Measurements from ENCODE around the gene MBNL2. TPM values are rescaled to one million over a fixed set of nuclear protein-coding genes. Genes with fewer than 3 reads are reported as not detected.

Gene MBNL2
- total RNA-seq, 2 donors from 2014 or later: 59.6 to 67.7 TPM

DNA sequence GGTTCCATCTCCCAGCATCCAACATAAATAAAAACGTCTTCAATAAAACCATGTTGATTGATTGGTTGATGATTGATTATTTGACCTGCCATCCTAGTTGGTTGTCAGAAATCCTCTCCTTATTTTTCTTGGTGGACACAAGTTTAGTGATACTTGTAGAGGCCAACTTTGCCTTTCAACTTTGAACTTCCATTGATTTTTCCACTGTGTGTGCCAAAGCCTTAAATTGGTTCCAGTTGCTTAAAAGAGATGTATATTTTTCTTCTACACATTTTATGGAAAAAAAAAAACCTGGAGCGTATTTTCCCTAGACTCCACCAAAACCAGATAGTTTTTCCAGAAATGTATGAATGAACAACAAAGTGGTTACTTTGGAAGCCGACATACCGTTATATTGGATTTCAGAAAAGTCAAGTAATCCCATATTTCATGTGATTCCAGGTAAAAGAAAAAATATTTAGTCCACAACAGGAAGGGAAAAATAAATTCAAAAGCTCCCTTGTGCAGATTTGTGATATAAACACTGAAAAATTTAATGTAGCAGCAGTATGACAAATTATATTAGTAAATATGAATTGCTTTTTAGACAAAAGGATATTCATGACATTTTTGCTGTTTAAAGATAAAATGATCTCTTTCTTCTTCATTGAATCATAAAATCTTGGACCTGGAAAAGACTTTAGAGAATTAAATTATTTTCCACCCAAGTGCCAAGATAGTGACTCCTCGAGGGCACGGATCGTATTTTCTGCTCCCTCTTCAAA lies 85.2 kb downstream of the MBNL2 start:
- TF ChIP-seq, protein P1, sequence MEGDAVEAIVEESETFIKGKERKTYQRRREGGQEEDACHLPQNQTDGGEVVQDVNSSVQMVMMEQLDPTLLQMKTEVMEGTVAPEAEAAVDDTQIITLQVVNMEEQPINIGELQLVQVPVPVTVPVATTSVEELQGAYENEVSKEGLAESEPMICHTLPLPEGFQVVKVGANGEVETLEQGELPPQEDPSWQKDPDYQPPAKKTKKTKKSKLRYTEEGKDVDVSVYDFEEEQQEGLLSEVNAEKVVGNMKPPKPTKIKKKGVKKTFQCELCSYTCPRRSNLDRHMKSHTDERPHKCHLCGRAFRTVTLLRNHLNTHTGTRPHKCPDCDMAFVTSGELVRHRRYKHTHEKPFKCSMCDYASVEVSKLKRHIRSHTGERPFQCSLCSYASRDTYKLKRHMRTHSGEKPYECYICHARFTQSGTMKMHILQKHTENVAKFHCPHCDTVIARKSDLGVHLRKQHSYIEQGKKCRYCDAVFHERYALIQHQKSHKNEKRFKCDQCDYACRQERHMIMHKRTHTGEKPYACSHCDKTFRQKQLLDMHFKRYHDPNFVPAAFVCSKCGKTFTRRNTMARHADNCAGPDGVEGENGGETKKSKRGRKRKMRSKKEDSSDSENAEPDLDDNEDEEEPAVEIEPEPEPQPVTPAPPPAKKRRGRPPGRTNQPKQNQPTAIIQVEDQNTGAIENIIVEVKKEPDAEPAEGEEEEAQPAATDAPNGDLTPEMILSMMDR (IDR thresholded peaks at IDR 0.05): no peak
- Histone ChIP-seq H3K27me3 (replicated peaks; ENCODE audit: insufficient read depth) (no peaks in the 10 kb centered on the region), H3K27ac (no peak overlapping the region), H3K9me3 (no peaks in the 10 kb centered on the region), H3K36me3 (no peaks in the 10 kb centered on the region), H3K4me3 (no peak overlapping the region), H3K4me1 (ENCODE audit: control insufficient read depth in 1 of 2, low read depth in 2 of 2) (peaks cover 16 to 31% of the 10 kb centered on the region in 2 donors)
- ATAC-seq (ENCODE audit: insufficient number of reproducible peaks, low FRiP score, low read depth): no peak
- no peak for DNase-seq (ENCODE audit: low spot score)

DNA sequence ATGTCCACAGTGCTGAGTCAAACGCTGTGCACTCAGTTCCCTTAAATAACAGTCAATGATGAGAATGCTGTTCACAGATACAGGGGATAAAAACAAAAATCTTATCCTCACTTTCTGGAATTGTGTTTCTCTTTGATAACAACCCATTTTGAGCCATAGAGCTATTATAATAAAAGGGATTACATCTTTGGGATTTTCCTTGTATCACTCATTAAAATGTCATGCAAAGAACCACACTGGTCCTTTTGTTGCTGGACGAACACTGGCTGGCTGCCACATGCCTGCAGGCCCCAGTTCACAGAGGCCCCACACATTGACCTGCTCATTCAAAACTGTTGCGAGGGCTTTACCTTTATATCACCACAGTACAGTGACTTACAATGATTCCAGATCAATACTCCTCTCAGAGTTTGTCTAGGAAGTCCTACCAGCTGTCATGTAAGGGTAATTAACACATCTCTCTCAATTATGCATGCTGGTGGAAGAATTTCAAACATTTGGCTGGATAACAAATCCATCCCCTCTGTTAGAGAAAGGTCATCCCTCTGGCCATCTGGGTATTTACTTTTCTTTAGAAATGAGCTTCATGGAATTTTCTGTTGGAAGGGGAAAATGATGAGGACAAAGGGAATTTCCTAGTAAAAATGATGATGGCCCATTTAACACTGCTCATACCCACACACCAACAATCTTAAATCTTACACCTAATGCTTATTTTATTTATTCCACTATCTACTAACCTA lies 85.9 kb downstream of the MBNL2 start:
- no peaks in the 10 kb centered on the region for H3K27me3 ChIP-seq (replicated peaks; ENCODE audit: insufficient read depth)
- TF ChIP-seq, protein P1 (IDR thresholded peaks at IDR 0.05): no peak
- H3K27ac ChIP-seq: no peak overlapping the region
- no peaks in the 10 kb centered on the region for H3K36me3 ChIP-seq
- H3K4me3 ChIP-seq: no peak overlapping the region
- H3K4me1 ChIP-seq (ENCODE audit: control insufficient read depth in 1 of 2, low read depth in 2 of 2): peaks cover 16 to 31% of the 10 kb centered on the region in 2 donors
- no peak for ATAC-seq (ENCODE audit: insufficient number of reproducible peaks, low FRiP score, low read depth)
- no peaks in the 10 kb centered on the region for H3K9me3 ChIP-seq
- DNase-seq (ENCODE audit: low spot score): no peak

DNA sequence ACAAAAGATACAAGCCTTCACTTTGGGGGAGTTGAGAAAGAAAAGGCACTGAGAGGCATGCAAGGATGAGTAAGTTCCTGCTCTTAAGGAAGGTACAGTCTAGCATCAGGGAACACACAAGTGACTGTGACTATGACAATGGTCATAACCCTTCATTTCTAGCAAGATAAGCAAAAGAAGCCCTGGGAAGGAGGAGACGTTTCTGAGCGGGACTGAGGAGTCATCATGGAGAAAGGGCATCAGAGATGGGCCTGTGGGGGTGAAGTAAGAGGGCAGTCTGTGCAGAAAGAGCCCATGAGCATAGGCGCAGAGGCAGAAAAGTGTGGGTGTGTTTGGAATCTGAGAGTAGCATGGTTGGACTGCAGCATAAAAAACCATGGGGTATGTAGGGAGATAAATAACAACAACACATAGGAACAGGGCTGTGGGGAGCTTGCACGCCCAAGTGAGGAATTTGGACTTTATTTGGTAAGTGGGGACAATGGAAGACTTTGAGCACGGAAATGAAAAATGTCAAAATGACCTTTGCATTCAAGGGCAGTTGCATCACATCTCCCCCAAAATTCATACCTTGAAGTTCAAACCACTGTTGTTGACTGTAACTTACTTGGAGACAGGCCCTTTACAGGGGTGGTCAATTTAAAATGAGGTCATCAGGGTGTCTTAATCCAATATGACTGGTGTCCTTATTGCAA lies 86.7 kb downstream of the MBNL2 start:
- ATAC-seq (ENCODE audit: insufficient number of reproducible peaks, low FRiP score, low read depth): no peak
- no peak for DNase-seq (ENCODE audit: low spot score)
- H3K27ac ChIP-seq: no peak overlapping the region
- TF ChIP-seq, protein P1 (IDR thresholded peaks at IDR 0.05): no peak
- H3K36me3 ChIP-seq: no peaks in the 10 kb centered on the region
- no peak overlapping the region for H3K4me3 ChIP-seq
- no peaks in the 10 kb centered on the region for H3K27me3 ChIP-seq (replicated peaks; ENCODE audit: insufficient read depth)
- peaks cover 16 to 31% of the 10 kb centered on the region in 2 donors for H3K4me1 ChIP-seq (ENCODE audit: control insufficient read depth in 1 of 2, low read depth in 2 of 2)
- no peaks in the 10 kb centered on the region for H3K9me3 ChIP-seq

DNA sequence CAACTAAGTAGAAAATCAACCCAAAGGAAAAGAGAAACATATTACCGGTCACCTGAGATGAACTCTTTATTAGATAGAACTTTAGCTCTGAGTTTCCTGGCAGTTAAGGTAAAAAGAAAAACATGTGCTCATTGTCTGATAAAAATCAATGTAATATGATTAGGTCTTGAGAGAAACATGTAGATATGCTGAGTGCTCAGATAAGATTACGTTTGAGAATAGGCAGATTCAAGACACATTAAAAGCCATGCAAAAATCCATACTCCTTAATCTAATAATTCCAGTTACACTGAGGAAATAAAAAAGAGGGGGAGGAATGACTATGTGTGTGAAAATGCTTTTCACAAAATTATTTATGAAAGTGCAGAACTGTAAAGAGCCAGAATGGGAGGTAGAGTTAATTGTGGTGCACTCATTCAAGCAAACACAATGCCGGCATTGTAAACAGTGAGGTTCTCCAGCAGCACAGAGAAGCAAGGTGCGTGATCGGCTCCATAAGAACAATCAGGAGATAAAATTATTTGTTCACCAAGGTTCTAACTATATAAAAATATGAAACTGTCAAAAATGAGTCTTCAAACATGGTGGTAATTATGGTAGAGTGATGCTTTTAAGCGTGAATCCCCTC lies 88.8 kb downstream of the MBNL2 start:
- no peak overlapping the region for H3K27ac ChIP-seq
- no peaks in the 10 kb centered on the region for H3K27me3 ChIP-seq (replicated peaks; ENCODE audit: insufficient read depth)
- no peak overlapping the region for H3K4me3 ChIP-seq
- peaks cover 22 to 34% of the 10 kb centered on the region in 2 donors for H3K4me1 ChIP-seq (ENCODE audit: control insufficient read depth in 1 of 2, low read depth in 2 of 2)
- ATAC-seq (ENCODE audit: insufficient number of reproducible peaks, low FRiP score, low read depth) (no peak), DNase-seq (ENCODE audit: low spot score) (no peak)
- H3K36me3 ChIP-seq: no peaks in the 10 kb centered on the region
- H3K9me3 ChIP-seq: no peaks in the 10 kb centered on the region
- TF ChIP-seq, protein P1 (IDR thresholded peaks at IDR 0.05): no peak
